Ishikawa (cell line): ENCODE measurements around the gene PTH2.

Source experiments
- CEBPB ChIP-seq: IDR thresholded peaks from 2 replicates; pipeline ENCODE4 v1.6.1; 2012
- CREB1 ChIP-seq: IDR thresholded peaks from 2 replicates; pipeline ENCODE4 v1.6.1; 2012; ENCODE audit warnings: low read depth
- EGR1 ChIP-seq: IDR thresholded peaks from 2 replicates; pipeline ENCODE4 v1.6.1; 2012
- EP300 ChIP-seq: IDR thresholded peaks from 2 replicates; pipeline ENCODE4 v1.6.1; 2012; ENCODE audit warnings: borderline replicate concordance
- FOXM1 ChIP-seq: IDR thresholded peaks from 2 replicates; pipeline ENCODE4 v1.6.1; 2012; ENCODE audit warnings: low read depth, borderline replicate concordance
- NFIC ChIP-seq: IDR thresholded peaks from 2 replicates; pipeline ENCODE4 v1.6.1; 2012
- RAD21 ChIP-seq: IDR thresholded peaks from 2 replicates; pipeline ENCODE4 v1.6.1; 2012; ENCODE audit warnings: low read depth
- TAF1 ChIP-seq: IDR thresholded peaks from 2 replicates; pipeline ENCODE4 v1.6.1; 2012; ENCODE audit warnings: low read depth, mild to moderate bottlenecking
- TCF12 ChIP-seq: IDR thresholded peaks from 2 replicates; pipeline ENCODE4 v1.6.1; 2012; ENCODE audit warnings: low read depth
- TEAD4 ChIP-seq: IDR thresholded peaks from 2 replicates; pipeline ENCODE4 v1.6.1; 2012
- YY1 ChIP-seq: IDR thresholded peaks from 2 replicates; pipeline ENCODE4 v1.6.1; 2012; ENCODE audit warnings: low read depth
- ZBTB7A ChIP-seq: IDR thresholded peaks from 2 replicates; pipeline ENCODE4 v1.6.1; 2012; ENCODE audit warnings: low read depth
- TF ChIP-seq, protein P1 (sequence below): IDR thresholded peaks from 2 replicates; pipeline ENCODE4 v1.6.1; 2012
- TF ChIP-seq, protein P2 (sequence below): IDR thresholded peaks from 2 replicates; pipeline ENCODE4 v1.6.1; 2012
- TF ChIP-seq, protein P3 (sequence below): IDR thresholded peaks from 2 replicates; pipeline ENCODE4 v1.6.1; 2012; ENCODE audit warnings: low read depth, mild to moderate bottlenecking

Gene PTH2

DNA sequence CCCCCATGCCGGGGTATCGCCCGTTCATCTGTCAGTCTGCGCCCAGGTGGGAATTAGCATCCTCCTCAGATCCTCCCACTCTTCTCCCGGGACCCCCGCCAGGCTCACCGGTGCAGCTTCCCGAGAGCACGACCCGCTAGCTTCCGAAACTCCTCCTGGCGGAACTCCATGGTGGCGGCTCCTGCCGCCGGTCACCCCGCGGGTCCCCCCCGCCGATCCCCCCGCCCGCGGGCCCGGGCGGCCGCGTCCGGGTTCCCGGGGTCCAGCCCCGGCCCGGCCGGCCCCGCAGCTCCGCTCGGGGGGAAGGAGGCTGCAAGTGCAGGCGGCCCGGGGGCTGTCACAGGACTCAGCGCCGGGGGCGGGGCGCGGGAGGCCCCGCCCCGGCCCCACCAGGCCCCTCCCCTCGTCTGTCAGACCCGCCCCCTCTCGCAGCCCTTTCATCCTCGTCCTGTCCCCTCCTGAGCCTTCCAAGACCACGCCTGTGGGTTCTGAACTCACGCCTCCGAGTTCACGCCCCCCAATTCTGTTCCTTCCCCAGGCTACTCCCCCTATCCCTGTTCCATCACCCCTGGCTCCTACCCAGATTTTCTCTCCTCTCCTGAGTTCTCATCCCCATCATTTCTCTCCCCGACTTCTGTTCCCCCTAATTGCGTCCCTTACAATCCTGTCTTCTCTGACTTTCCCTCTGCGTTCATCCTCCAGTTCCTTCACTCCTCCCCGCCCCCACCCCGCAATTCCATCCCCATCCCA is 18.1 kb upstream of the PTH2 start, which contains the start of gene SLC17A7:
Gene SLC17A7 (minus strand): TSS at position 318 of the 750 bp plus-strand sequence. CDS start 148 bp downstream, at position 170.
- TF ChIP-seq, protein P1, sequence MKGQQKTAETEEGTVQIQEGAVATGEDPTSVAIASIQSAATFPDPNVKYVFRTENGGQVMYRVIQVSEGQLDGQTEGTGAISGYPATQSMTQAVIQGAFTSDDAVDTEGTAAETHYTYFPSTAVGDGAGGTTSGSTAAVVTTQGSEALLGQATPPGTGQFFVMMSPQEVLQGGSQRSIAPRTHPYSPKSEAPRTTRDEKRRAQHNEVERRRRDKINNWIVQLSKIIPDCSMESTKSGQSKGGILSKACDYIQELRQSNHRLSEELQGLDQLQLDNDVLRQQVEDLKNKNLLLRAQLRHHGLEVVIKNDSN: no peak
- TF ChIP-seq CEBPB (no peak), RAD21 (no peak), TEAD4 (no peak), TAF1 (no peak), ZBTB7A (no peak), EGR1 (no peak)
- TF ChIP-seq, protein P2, sequence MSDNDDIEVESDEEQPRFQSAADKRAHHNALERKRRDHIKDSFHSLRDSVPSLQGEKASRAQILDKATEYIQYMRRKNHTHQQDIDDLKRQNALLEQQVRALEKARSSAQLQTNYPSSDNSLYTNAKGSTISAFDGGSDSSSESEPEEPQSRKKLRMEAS: no peak

DNA sequence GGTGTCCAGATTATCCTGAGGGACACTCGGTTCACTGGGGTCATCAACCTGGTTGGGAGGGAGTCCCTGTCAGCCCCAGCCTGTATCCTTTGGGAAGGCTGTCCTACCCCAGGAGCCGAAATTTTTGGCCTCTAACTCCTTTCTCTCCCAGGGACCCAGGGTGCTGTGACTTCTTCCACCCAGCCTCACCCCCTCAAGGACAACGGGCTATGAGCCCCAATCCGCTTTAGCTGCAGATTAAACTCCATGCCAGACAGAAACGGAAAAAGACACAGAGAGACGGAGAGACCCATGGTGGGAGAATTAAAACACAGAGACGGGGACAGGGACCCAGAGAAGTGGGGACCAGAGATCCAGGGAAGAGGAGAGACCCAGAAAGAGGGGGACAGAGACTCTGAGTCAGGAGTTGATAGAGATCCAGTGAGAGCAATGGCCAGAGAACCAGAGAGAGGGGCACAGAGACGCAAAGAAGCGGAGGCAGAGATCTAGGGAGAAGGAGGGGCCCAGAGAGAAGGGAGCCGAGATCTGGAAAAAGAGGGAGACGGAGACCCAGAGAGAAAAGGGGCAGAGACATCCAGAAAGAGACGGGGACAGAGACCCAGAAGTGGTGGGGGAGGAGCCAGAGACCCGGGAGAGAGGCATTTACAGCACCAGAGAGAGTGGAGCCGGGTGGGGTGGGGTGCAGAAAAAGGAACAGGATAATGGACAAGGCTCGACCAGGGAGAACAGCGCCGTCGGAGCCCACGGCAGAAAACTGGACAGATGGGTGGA is 17.4 kb upstream of the PTH2 start:
- TF ChIP-seq YY1 (no peak), TAF1 (no peak), CEBPB (no peak), FOXM1 (no peak), CREB1 (no peak)
- TF ChIP-seq, protein P3, sequence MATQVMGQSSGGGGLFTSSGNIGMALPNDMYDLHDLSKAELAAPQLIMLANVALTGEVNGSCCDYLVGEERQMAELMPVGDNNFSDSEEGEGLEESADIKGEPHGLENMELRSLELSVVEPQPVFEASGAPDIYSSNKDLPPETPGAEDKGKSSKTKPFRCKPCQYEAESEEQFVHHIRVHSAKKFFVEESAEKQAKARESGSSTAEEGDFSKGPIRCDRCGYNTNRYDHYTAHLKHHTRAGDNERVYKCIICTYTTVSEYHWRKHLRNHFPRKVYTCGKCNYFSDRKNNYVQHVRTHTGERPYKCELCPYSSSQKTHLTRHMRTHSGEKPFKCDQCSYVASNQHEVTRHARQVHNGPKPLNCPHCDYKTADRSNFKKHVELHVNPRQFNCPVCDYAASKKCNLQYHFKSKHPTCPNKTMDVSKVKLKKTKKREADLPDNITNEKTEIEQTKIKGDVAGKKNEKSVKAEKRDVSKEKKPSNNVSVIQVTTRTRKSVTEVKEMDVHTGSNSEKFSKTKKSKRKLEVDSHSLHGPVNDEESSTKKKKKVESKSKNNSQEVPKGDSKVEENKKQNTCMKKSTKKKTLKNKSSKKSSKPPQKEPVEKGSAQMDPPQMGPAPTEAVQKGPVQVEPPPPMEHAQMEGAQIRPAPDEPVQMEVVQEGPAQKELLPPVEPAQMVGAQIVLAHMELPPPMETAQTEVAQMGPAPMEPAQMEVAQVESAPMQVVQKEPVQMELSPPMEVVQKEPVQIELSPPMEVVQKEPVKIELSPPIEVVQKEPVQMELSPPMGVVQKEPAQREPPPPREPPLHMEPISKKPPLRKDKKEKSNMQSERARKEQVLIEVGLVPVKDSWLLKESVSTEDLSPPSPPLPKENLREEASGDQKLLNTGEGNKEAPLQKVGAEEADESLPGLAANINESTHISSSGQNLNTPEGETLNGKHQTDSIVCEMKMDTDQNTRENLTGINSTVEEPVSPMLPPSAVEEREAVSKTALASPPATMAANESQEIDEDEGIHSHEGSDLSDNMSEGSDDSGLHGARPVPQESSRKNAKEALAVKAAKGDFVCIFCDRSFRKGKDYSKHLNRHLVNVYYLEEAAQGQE: no peak
- TF ChIP-seq, protein P1: no peak
- TF ChIP-seq, protein P2: no peak

DNA sequence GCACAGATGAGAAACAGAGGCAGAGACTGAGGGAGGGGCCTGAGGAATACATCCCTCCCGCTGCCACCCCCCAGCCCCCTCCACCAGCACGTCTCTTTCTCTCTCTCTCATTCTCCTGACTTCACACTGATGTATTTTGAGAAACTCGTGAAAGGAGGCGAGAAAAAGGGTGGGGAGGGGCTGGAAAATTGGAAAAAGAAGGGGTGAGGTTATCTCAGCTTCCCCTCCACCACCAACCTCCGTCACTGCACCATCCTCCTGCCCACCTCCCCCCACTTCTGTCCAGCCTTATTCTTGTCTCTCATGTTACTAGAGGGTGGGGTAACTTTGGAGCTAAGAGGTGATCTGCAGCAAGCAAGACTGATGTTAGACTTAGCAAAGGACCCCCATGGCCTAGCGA is 16.6 kb upstream of the PTH2 start:
- TF ChIP-seq EGR1: no peak
- TF ChIP-seq TAF1: no peak
- TF ChIP-seq, protein P3: no peak
- TF ChIP-seq RAD21: no peak
- TF ChIP-seq, protein P1: no peak
- TF ChIP-seq CREB1: no peak
- no peak for TF ChIP-seq TCF12
- TF ChIP-seq FOXM1: no peak
- TF ChIP-seq, protein P2: no peak
- no peak for TF ChIP-seq NFIC
- no peak for TF ChIP-seq EP300
- TF ChIP-seq YY1: no peak
- no peak for TF ChIP-seq CEBPB

DNA sequence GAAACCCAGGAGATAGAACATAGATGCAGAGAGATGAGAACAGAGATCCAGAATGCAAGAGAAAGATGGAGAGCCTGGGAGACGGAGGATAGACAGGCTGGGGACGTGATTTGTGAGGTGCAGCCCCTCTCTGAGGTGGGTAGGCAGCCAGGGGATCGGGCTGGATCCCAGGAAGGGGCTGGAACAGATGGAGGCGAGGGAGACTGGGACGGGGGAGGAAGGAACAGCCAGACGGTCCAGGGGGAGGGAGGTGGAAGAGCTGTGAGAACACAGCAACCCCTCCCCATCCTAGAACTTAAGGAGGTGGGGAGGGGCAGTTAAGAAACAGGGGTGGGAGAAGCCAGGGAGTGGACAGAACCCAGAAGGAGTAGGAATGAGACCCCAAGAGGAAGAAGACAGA is 15.0 kb upstream of the PTH2 start:
- no peak for TF ChIP-seq RAD21
- TF ChIP-seq EP300: no peak
- TF ChIP-seq, protein P1: no peak
- TF ChIP-seq, protein P2: no peak
- no peak for TF ChIP-seq EGR1
- TF ChIP-seq ZBTB7A: no peak
